ENCODE results near the gene GRIFIN.
"Not testable (repeated sequence)": the region's sequence is repeated elsewhere in the genome, so short reads cannot be mapped to it uniquely, and the experiment has no call there.

GRIFIN gene

GRCh38 chr7:2453849-2454248 is 22.3 kb downstream of the GRIFIN start:
- DNase-seq (ENCODE audit: low spot score) = not testable (repeated sequence)

- no peak for DNase-seq (ENCODE audit: low spot score)
Measured at GRCh38 chr7:2452643-2453270, 23.4 kb downstream of the GRIFIN start.

- no peak for DNase-seq (ENCODE audit: low spot score)
Measured at GRCh38 chr7:2452074-2452507, 24.1 kb downstream of the GRIFIN start.

- peak; percentile 36 for DNase-seq (ENCODE audit: low spot score)
Measured at GRCh38 chr7:2451171-2452073, 24.8 kb downstream of the GRIFIN start.

GRCh38 chr7:2450198-2451107 is 25.7 kb downstream of the GRIFIN start:
- no peak for DNase-seq (ENCODE audit: low spot score)

- DNase-seq (ENCODE audit: low spot score) = no peak
Measured at GRCh38 chr7:2446676-2447075, 29.5 kb downstream of the GRIFIN start.

GRCh38 chr7:2445898-2446555 is 30.2 kb downstream of the GRIFIN start:
- DNase-seq (ENCODE audit: low spot score) = no peak

GRCh38 chr7:2445047-2445446 is 31.2 kb downstream of the GRIFIN start:
- no peak for DNase-seq (ENCODE audit: low spot score)

GRCh38 chr7:2444476-2444875 is 31.7 kb downstream of the GRIFIN start:
- DNase-seq (ENCODE audit: low spot score) = no peak

GRCh38 chr7:2443491-2443890 is 32.7 kb downstream of the GRIFIN start:
- DNase-seq (ENCODE audit: low spot score) = no peak

GRCh38 chr7:2441430-2442058 is 34.7 kb downstream of the GRIFIN start:
- DNase-seq (ENCODE audit: low spot score) = no peak

- DNase-seq (ENCODE audit: low spot score) = no peak
Measured at GRCh38 chr7:2440608-2441245, 35.5 kb downstream of the GRIFIN start.

- DNase-seq (ENCODE audit: low spot score) = no peak
Measured at GRCh38 chr7:2438775-2439174, 37.4 kb downstream of the GRIFIN start.

GRCh38 chr7:2438186-2438585 is 38.0 kb downstream of the GRIFIN start:
- no peak for DNase-seq (ENCODE audit: low spot score)

- DNase-seq (ENCODE audit: low spot score) = no peak
Measured at GRCh38 chr7:2437537-2438148, 38.6 kb downstream of the GRIFIN start.

- no peak for DNase-seq (ENCODE audit: low spot score)
Measured at GRCh38 chr7:2437136-2437535, 39.1 kb downstream of the GRIFIN start.

- DNase-seq (ENCODE audit: low spot score) = no peak
Measured at GRCh38 chr7:2436341-2437104, 39.7 kb downstream of the GRIFIN start.

GRCh38 chr7:2435146-2435545 is 41.1 kb downstream of the GRIFIN start:
- DNase-seq (ENCODE audit: low spot score) = no peak

GRCh38 chr7:2433713-2434550 is 42.3 kb downstream of the GRIFIN start:
- no peak for DNase-seq (ENCODE audit: low spot score)

Data from hematopoietic multipotent progenitor cell treated with erythropoietin and hydrocortisone succinate and interleukin-3 and kit ligand, for 17 days (in vitro differentiated cells).